CD4-positive, alpha-beta T cell treated with Interleukin-4 for 4 hours (primary cell): ENCODE results near the gene RNPS1.
A peak's percentile ranks its signal among the peaks of the same experiment; 100 is the strongest.
"Not testable (repeated sequence)": the region's sequence is repeated elsewhere in the genome, so short reads cannot be mapped to it uniquely, and the experiment has no call there.

Experiments used
- DNase-seq: peaks from one replicate; pipeline ENCODE4 v3.0.0-alpha.2; 2020

RNPS1 gene

DNA sequence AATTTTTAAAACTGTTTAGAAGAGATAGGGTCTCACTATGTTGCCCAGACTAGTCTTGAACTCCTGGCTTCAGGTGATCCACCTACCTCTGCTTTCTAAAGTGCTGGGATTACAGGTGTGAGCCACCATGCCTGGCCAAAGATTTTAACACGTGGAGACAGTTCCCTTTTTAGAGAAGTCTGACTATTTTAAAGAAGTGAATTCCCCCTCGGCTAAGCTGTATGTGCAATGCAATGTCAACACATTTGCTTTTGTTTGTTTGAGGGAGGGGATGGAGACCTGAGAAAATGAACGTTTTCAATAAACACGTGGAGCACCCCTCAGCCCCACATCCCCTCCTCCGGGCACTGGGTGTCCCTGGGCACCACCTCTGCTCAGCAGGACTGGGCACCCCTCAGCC lies 14.3 kb upstream of the RNPS1 start:
- no peak for DNase-seq

DNA sequence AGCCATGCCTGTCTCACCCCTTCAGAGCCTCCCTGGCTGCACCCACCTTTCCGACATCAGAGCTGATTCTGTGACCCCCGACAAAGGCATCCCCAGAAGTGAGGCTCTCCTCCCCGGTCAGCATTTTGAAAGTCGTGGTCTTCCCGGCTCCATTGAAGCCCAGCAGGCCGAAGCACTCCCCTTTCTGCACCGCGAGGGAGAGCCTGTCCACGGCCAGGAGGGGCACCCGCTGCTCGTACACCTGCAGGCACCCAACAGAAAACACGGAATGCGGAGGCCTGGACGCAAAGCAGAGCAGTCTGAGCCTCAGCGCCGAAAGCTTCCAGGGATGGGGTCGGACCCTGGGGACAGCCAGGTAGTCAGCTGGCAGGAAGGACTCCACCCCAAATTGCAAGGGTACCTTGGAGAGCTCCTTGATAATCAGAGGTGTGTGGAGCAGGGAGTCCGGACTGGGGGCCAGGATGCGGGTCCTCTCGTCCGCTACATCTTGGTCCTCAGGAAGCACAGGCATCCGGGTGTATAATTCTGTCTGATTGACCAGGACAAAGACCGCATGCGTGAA lies 13.1 kb upstream of the RNPS1 start:
- no peak for DNase-seq

GRCh38 chr16:2280461-2280860 lies 12.5 kb upstream of the RNPS1 start:
- DNase-seq, result no peak

- DNase-seq, result no peak
Observed at GRCh38 chr16:2278956-2279800, 11.3 kb upstream of the RNPS1 start.

- no peak for DNase-seq
Observed at GRCh38 chr16:2278272-2278608, 10.3 kb upstream of the RNPS1 start.

DNA sequence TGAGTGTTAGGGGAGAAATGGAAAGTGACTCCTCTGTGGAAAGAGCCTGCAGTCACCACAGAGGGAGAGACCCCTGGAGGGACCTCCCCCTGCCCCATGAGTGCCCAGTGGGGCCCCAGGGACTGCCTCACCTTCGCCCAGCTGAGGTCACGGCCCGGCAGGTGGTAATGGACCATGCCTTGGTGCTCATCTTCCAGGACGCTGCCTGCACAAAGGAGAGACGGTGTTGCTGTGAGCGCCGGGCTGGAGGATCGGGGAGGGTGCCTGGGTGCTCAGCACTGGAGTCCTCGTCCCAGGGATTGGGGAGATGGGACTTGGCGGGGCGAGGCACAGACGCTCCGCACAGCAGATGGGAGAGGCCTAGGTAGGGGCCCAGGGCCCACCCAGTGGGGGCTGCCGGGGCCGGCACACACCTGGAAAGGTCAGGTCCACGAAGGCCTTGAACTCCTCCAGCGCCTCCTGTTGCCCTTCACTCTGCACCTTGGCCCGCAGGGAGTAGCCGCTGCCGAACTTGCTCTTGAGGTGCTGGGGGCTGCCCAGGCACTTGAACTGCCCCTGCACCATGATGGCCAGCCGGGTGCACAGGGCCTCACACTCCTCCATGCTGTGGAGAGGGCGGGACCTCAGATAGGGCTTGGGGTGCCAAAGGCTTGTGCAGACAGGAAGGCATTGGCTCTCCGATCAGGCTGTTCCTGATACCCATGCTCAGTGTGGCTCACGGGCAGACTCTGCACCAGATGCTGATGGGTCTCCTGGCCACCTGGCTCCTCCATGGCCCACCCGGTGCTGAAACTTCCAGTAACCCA lies 9.7 kb upstream of the RNPS1 start:
- DNase-seq, result no peak

- DNase-seq, result no peak
Observed at GRCh38 chr16:2276368-2277195, 8.7 kb upstream of the RNPS1 start.

DNA sequence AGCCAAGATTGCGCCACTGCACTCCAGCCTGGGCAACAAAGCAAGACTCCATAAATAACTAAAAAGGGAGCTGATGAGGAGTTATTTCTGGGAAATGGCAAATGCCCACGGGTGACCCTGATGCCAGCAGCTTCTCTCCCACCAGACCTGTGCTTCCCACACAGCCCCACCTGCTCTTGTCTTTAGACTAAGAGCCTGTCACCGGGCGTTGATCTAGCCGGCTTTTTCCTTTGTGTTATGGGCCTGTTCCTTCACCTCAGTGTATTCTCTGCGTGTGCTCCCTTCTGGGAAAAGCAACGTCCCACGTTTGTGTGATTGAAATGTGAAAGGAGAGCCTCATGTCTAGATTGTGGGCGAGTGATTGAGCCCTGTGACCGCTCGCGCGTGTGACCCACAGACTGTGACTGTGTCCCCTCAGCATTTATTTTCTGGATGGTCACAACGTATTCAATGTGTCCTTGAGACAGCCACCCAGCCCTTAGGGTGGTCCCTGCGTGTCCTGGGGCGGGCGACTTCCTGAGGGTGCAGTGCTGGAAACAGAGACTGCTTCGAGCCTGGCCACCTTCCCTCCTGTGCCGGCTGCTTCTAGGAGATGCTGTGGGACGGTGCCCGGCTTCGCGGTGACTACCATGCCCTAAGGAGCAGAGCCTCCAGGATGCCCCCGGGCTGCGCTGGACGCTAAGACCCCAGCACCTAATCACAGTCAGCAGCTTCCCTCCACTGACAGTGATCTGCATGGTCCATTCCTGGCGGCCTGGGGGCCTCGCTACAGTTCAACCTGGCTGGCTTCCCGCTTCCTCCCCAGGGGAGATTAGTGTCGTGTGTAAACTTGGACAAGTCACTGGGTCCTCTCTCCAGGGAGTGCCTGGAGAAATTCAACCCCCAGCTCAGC lies 7.8 kb upstream of the RNPS1 start:
- no peak for DNase-seq

DNA sequence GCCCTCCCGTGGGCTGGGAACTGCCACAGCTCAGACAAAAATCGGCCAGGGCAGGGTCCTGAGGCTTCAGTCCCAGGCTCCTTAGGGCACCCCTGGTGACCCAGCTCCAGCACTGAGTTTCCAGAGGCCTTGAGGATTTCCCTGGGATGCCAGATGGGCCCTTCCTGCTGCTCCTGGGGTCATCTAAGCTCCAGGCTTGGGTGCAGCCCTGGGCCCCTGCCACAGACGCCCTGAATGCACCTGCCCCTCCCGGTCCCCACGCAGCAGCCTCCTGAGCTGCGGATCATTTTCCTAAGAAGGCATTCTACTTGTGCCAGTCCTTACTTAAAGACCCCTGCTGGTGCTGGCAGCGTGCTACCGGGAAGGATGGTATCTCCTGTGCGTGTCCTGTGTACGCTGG lies 6.0 kb upstream of the RNPS1 start:
- no peak for DNase-seq

DNA sequence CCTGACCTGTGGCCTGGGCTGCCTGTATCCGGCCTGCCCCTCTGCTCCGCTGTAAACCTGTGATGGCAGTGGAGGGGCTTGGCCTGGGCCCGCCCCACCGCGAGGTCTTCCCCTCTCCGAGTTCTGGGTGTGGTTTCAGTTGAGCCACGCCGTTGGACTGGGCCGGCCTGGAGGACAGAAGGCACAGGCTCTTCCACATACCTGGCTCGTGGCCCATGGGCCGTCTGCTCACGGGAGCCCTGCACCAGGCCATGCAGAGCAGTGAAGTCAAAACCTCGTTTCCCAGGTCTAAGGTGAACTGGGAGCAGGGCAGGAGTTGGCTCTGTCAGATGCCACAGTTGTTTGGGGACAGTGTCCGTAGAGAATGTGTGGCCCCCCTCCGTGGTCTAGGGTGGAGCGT lies 5.6 kb upstream of the RNPS1 start:
- no peak for DNase-seq

- DNase-seq, result no peak
Observed at GRCh38 chr16:2271848-2272461, 4.0 kb upstream of the RNPS1 start.

DNA sequence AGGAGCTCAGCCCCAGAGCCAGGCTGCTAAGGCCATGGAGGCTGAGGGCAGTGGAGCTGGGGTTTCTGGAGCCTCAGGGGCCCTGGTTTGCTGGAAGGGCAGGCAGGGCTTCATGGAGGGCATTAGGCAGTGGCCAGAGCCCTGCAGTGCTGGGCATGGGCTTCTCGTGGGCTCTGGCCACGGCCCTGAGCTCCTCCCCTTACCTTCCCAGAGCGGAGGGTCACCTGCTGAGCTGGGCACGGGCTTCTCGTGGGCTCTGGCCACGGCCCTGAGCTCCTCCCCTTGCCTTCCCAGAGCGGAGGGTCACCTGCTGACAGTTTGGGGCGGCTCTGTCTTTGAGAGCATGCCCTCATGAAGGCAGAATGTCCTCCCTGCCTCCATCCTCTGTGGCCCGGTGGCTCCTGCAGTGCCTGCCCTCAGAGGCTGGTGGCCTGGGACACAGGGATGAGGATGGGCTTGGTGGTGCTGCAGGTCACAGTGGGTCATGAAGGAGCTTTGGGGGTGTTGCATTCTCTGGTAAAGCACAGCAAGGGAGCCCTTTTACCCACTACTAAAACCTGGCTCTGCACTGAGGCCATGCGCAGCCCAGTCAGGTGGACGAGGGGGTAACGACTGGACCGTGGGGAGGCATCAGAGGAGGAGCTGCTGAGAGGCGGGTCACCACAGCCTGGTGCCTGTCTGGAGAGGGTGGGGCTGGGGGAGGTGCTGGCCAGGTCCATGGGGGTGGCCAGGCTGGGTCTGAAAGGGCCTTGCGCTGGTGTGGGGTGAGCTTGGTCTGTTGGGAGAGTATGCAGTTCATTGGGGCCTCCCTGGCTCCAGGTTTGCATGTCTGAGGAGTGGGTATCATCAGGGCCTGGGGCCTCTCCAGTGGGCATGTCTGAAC lies 2.9 kb upstream of the RNPS1 start:
- no peak for DNase-seq

DNA sequence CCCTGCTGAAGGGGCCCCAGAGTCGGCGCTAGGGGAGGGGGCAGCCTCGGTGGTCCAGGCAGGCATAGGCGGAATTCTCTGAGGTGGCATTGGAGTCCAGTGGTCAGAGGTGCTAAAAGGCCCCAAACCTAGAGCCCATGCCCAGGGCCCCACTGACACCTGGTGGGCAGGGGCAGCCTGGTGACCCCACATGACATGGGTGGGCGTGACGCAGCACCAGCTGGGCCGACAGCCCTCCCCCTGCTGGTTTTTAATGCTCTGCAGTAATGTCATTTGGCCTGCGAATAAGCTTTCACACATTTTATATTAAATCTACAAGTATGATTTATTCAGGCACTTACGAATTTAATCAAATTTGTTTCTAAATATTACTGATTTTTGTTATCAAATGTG lies 2.1 kb upstream of the RNPS1 start:
- DNase-seq, result no peak

DNA sequence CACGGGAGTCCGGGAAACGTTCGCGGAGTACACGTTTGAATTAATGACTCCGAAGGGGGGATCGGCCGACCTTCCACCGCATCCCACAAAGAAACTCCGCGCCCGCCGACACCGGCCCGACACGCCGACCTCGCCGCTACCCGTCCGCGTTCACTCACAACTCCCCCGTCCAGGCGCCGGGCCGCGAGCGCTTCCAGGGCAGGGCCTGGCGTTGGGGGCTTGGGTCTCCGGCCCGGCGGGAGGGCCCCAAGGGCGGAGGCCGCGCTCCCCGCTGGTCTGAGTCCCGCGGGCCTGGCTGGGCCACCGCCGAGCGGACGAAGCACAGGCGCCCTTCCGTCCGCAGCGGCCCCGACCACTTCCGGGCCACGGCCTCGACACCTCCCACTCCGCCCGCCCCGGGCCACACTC lies 417 bp downstream of the RNPS1 start:
- DNase-seq, result not testable (repeated sequence)

- DNase-seq, result peak; percentile 6
Observed at GRCh38 chr16:2266887-2267286, 1.0 kb downstream of the RNPS1 start.

DNA sequence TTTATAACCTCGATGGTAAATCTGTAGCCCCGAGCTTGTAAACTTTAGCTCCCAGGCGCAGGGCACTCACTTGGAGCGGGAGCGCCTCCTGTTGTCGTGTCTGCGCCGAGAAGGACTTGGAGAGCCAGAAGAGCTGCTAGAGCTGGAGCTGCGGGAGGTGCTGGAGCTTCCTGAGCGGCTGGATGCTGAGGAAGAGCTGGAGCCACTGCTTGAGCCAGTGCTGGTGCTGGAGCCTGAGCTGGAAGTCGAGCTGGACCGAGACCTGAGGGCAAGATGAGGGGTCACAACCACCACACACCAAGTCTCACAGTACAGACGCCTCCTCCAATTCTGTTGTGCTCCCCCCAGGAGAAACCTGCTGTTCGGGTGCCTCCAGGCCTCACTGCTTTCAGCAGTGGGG lies 4.9 kb downstream of the RNPS1 start:
- not testable (repeated sequence) for DNase-seq

DNA sequence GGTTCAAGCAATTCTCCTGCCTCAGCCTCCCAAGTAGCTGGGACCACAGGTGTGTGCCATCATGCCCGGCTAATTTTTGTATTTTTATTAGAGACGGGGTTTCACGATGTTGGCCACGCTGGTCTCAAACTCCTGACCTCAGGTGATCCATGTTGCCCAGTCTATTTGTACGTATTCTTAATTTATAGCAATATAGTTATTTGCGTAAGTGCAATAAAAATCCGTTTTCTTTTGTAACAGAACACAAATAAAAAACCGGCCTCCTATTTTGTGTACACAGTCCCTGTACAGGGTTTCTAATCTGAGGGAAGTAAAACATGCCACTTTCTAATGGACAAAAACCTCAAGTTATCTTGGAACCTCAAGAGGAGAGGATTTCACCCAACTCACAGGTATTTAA lies 7.7 kb downstream of the RNPS1 start:
- DNase-seq, result no peak

- DNase-seq, result not testable (repeated sequence)
Observed at GRCh38 chr16:2258530-2258929, 9.4 kb downstream of the RNPS1 start.

DNA sequence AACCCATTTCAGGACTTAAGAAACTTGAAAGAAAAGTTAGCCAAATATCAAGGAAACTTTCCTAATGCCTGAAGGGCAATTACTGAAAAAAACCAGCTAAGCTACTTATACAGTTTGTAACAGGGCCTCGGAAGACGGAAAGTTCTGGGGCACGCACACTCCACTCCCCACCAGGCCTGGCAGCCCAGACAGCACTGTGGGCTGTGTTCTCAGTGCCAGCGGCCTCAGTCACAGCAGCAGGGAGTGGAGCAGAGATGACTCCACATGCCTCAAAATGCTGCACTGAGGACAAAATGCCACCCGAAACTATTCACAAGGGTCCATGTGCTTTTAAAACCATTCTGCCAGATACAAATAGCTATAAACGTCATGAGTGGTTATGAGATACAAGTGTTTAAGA lies 10.2 kb downstream of the RNPS1 start:
- DNase-seq, result no peak

DNA sequence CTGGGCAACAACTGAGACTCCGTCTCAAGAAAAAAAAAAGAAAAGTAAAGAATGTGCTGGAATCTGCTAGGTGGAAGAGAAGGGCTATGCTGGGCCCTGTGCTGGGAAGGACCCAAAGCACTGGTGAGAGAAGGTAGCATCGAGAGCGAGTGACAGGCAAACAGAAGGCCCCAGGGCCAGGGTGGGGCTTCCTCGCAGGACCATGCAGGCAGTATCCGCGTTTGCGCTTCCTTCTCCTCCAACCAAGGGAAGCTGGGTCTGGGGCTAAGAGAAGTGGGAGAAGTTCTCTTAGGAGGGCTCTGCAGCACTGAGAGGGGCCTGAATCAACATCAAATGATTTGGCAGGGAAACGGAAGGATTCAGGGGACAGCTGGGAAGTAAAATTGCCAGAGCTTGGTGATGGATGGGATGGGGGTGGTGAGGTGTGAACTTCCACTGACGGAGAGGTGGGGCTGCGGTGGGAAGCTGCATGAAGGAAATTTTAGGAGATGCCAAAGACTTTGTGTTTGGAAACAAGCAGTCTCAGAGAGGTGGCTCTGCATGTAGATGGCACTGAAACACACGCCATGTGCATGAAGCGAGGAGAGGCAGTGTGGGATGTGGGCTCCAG lies 11.3 kb downstream of the RNPS1 start:
- no peak for DNase-seq
